Ovary (tissue), 9 donors: Measurements from ENCODE around the gene TRPT1. TPM values are rescaled to one million over a fixed set of nuclear protein-coding genes. Genes with fewer than 3 reads are reported as not detected.
A peak's percentile ranks its signal among the peaks of the same experiment; 100 is the strongest.

ENCODE experiments used
- DNase-seq, 5 donors: peaks; one replicate each; pipeline ENCODE4 v3.0.0-alpha.2; 2019 to 2020
- H3K27ac ChIP-seq, 2 donors: fragments of 200-600 bp; one replicate each; pipeline versions ENCODE4 v1.5.1 to v1.8.0; 2019 to 2022
- H3K27me3 ChIP-seq: fragments of 200-600 bp; one replicate; pipeline ENCODE4 v1.8.0; 2022
- H3K36me3 ChIP-seq: fragments of 200-600 bp; sonication (generic); one replicate; pipeline ENCODE4 v1.5.1; 2019
- H3K4me1 ChIP-seq: one replicate; pipeline ENCODE4 v1.8.1; 2013; ENCODE audit warnings: mild to moderate bottlenecking, moderate library complexity; ENCODE audit not compliant: insufficient read depth
- H3K4me3 ChIP-seq: fragments of 200-600 bp; sonication (generic); one replicate; pipeline ENCODE4 v1.5.1; 2017
- H3K9me3 ChIP-seq, 2 donors: fragments of 200-600 bp in 1 of 2; sonication (generic) in 1 of 2; one replicate each; pipeline versions ENCODE4 v1.5.1 to v1.8.1; 2013 to 2019; ENCODE audit warnings: mild to moderate bottlenecking in 1 of 2, moderate library complexity in 1 of 2
- CTCF ChIP-seq, 3 donors: fragments of 450-650 bp in 2 of 3; fragments of 200-600 bp in 1 of 3; IDR thresholded peaks; one replicate each; pipeline versions ENCODE4 v1.5.1 to v1.8.0; 2016 to 2022; ENCODE audit warnings: antibody characterized with exemption in 3 of 3, mild to moderate bottlenecking in 1 of 3
- EP300 ChIP-seq: sonication (generic); formaldehyde crosslinking; IDR thresholded peaks from one replicate; pipeline ENCODE4 v1.6.1; 2017; ENCODE audit warnings: antibody characterized with exemption
- POLR2A ChIP-seq: fragments of 450-650 bp; IDR thresholded peaks from one replicate; pipeline ENCODE4 v1.6.1; 2017; ENCODE audit warnings: antibody characterized with exemption, mild to moderate bottlenecking, moderate library complexity
- WGBS, 3 donors: extraction: QIAGEN DNeasy Blood & Tissue Kit in 1 of 3; methylation state at CpG; one replicate each; pipeline versions ENCODE4 v1.1.5 to v1.1.7; 2013 to 2017; 5-methylcytosine and 5-hydroxymethylcytosine counted together
- intact Hi-C, 4 donors: fragments of 100-400 bp; cut with DNase I; formaldehyde crosslinking; loops; one replicate each; pipeline versions ENCODE4 v1.11.0 to v1.15.1; 2022 to 2023
- polyA plus RNA-seq, 2 donors: library from polyadenylated mRNA; stranded (reverse); fragments of 200-250 nt in 1 of 2; fragments of 350-450 nt in 1 of 2; fragmentation: Illumina TruSeq in 1 of 2; extraction: RNeasy Lipid Tissue Mini Kit (QIAGEN cat#74804) in 1 of 2; gene quantifications; one replicate each; pipeline ENCODE4 v1.2.3, GENCODE V29; 2013 to 2014
- total RNA-seq, 7 donors: library from RNA; depleted of rRNA in 2 of 7; stranded (reverse); fragments of >200 nt in 2 of 7; fragmentation: NEBNext Ultra II Directional in 3 of 7; extraction: Animal tissue kit (Norgen Biotek cat#: 25700) in 3 of 7; gene quantifications; one replicate each; pipeline versions ENCODE4 v1.1.0 to v1.2.4, GENCODE V29; 2016 to 2023
- donor health status: DM: no; HTN: no; CAD: no; lungs with moderate emphysema.
- donor health status: DM: no; HTN: no; CAD: no.
- donor health status: Bipolar disorder and iron deficiency.
- donor health status: DM: yes; HTN: yes; CAD: no.
- donor health status: DM: no; HTN: no; CAD: no.
- donor health status: DM: yes; HTN: yes; CAD: no.

Gene TRPT1
- total and polyA plus RNA-seq, 9 donors = 16.6 to 41.4 (median 32.6) TPM

GRCh38 chr11:64218628-64219353 is 7.2 kb downstream of the TRPT1 start:
- H3K4me1 ChIP-seq = peaks cover 3% of the 10 kb centered on the region
- H3K27me3 ChIP-seq = no peaks in the 10 kb centered on the region
- 46 to 66% (median 56%) methylated on average over 8 to 11 of the region's 11 CpGs for WGBS, 3 donors
- no peaks in the 10 kb centered on the region for H3K9me3 ChIP-seq
- no peaks in the 10 kb centered on the region for H3K36me3 ChIP-seq
- intact Hi-C loops = no loop called here
- H3K27ac ChIP-seq = no peak overlapping the region
- DNase-seq = peak in 2 of 5 donors; percentile 22 to 29
- no peak overlapping the region for H3K4me3 ChIP-seq
- no peak for TF ChIP-seq POLR2A

GRCh38 chr11:64216879-64217278 is 9.1 kb downstream of the TRPT1 start:
- Histone ChIP-seq H3K9me3 (no peaks in the 10 kb centered on the region), H3K27ac (no peak overlapping the region), H3K4me1 (no peaks in the 10 kb centered on the region), H3K4me3 (no peak overlapping the region), H3K36me3 (no peaks in the 10 kb centered on the region), H3K27me3 (no peaks in the 10 kb centered on the region)
- intact Hi-C loops = no loop called here
- 78 to 88% (median 86%) methylated on average over 6 of the region's 6 CpGs for WGBS, 3 donors
- TF ChIP-seq EP300 (no peak), CTCF (IDR thresholded peaks at IDR 0.05) (no peak), POLR2A (no peak)
- DNase-seq = no peak

GRCh38 chr11:64211181-64211872 is 14.7 kb downstream of the TRPT1 start:
- DNase-seq = no peak
- intact Hi-C loops = no loop called here
- Histone ChIP-seq H3K36me3 (no peaks in the 10 kb centered on the region), H3K4me3 (no peak overlapping the region), H3K27ac (no peak overlapping the region), H3K27me3 (no peaks in the 10 kb centered on the region), H3K4me1 (peaks cover 4% of the 10 kb centered on the region), H3K9me3 (no peaks in the 10 kb centered on the region)
- WGBS, 3 donors = 82 to 89% (median 84%) methylated on average over 27 to 30 of the region's 30 CpGs
- TF ChIP-seq CTCF (IDR thresholded peaks at IDR 0.05) (no peak), POLR2A (no peak), EP300 (no peak)

GRCh38 chr11:64210301-64211020 is 15.5 kb downstream of the TRPT1 start:
- no peaks in the 10 kb centered on the region for H3K9me3 ChIP-seq
- TF ChIP-seq CTCF (IDR thresholded peaks at IDR 0.05) (no peak), POLR2A (no peak), EP300 (no peak)
- no peak overlapping the region for H3K27ac ChIP-seq
- H3K36me3 ChIP-seq = no peaks in the 10 kb centered on the region
- peaks cover 4% of the 10 kb centered on the region for H3K4me1 ChIP-seq
- DNase-seq = no peak
- 93 to 95% (median 94%) methylated on average over 23 to 24 of the region's 24 CpGs for WGBS, 3 donors
- no peak overlapping the region for H3K4me3 ChIP-seq
- H3K27me3 ChIP-seq = no peaks in the 10 kb centered on the region
- intact Hi-C loops = no loop called here
